HG03135 (cell line): ENCODE data around the gene CNIH3.

Experiments used
- ATAC-seq: cut with Tn5 transposase; IDR thresholded peaks from one replicate; pipeline ENCODE4 v1.9.1; 2021; ENCODE audit warnings: mild to moderate bottlenecking, moderate library complexity; ENCODE audit not compliant: unreplicated experiment

Gene CNIH3

DNA sequence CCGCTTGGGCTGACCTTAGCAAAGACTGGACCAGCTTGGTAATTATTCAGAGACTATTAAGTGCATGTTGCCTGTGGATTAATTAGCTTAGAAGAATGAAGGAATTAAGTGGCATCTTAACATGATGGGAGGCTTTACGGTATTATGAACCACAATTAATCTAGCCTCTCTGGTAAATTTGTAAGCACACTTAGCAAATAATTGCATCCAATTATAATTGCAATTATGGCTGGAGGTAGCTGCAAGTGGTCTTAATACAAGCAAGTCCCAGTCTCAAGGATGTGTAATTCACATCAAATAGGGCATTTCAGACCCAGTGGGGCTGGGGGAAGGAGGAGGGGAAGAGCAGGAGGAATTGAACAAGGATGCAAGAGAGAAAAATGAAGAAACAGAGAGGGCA lies 151.6 kb downstream of the CNIH3 start:
- no peak for ATAC-seq

DNA sequence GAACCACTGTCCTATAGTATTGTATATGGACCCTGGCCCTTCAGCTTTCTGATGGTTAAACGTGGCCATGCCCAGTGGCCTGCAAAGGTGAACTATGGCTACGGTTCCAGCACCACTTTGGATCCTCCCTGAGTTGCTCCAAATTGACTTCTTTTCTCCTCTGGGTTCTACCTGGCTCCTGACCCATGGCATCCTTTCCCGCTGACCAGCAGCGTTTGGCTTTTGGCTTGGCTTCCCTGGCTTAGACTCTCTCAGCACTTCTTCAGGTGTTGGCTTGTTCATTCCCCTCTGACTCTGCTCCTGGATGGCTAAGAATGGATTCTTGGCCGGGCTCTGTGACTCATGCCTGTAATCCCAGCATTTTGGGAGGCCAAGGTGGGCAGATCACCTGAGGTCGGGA lies 152.9 kb downstream of the CNIH3 start:
- ATAC-seq, result no peak

DNA sequence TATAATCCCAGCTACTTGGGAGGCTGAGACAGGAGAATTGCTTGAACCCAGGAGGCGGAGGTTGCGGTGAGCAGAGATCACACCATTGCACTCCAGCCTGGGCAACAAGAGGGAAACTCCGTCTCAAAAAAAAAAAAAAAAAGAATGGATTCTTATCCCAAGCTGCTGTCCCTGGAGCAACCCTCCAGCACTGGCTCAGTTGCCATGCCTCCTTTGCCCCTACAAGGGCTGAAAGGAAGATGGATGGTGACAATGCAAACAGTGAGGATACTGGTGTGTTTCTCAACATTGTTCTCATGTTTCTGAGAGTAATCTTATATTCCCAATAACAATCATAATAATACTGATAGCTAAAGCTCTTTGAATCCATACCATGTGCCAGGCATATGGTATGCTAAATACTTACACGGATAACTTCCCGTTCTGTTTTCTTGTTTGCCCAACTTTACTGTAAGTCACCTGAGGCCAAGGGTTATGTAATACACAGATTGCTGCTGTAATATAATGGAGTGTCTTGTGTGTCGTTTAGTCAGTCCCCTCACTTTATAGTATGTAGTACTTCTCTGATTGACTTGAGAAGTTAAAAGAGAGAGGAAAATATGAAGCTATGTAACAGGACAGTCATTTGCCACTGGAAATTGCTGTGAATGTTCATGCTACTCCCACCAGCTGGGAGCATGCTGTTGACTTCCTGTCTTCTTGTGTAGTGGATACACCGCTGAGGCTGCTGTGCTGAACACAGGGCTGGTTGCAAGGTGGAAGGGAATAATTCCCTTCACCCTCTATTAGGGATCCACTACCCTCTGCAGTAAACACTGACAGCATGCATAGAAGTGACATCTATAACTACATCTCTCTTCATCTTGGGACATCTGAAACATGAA lies 153.6 kb downstream of the CNIH3 start:
- no peak for ATAC-seq

DNA sequence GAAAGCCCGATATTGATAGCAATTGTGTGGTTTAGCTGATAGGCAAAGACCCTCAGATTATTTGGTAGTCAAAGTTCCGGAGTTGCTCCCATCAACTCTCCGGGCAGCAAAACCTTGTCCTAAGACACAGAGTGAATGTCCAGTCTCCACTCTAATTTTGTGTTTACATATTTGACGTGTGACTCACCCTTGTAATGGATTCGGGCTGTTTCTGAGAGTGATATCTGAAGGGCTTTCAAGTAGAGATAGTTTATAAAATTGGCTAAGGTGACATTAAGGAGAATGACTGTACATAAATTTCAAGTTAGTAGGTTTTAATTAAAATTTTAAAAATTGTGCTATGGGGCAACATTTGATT lies 154.2 kb downstream of the CNIH3 start:
- no peak for ATAC-seq

DNA sequence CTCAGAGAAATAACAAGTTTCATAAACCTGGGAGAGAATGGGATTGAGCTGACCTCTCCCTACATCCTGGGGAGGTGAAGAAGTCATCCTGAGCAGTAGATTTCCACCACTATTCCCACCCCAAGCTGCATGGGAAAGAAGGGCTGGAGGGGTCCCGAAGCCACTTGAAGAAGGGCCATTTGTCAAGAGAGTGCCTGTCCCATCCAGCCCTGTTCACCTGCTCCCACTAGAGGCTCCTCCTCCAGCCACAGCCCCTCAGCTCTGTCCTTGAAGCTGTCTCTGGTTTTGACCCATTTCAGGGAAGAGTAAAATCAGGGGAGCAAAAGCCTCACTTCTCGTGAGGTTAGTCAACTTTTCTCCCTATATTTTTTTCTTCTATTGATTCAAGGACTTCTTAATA lies 157.5 kb downstream of the CNIH3 start:
- ATAC-seq, result no peak

DNA sequence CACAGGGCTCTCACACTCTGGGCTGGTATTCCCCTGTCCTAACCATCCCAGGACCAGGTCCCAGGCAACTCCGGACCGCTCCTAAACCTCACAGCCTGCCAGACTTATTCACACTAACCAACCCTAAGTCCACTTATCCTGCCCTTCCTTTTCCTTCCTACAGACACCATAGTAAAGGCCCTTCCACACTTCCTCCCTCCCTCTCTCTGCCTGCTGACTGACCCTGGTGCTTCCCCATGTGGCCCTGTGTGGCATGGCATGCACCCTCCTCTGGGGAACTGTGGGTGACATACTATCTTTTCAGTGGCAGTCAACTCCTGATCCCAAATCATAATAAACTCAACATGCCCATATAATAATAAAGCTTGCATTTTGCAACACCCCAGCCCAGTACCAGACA lies 158.3 kb downstream of the CNIH3 start:
- ATAC-seq, result no peak

DNA sequence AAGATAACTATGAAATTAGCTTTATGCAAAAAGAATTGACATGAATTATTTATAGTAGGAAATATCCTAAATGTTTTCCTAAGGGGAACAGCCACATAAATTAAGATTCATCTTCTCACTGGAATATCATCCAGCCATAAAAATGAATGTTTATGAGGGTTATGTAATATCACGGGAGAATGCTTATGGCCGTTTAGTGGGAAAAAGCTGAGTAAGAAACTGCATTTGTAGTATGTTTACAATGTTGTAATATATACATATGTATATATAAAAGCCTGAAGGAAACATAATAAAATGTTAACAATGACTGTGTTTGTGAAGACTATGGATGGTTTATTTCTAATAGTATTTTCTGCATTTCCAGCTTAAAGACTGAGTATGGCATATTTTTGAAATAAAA lies 161.1 kb downstream of the CNIH3 start:
- no peak for ATAC-seq

DNA sequence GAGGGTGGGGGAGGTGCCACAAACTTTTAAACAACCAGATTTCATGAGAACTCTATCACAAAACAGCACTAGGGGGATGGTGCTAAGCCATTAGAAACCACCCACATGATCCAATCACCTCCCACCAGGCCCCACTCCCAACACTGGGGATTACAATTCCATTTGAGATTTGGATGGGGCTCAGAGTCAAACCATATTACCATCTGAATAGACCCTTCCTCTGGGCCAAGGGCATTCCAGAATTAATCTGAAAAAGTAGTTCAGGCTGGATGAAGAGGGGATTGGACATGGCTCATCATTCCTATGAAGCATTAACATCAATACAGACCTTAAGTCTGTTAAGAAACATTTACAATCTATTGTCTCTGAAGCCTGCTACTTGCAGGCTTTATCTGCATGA lies 163.4 kb downstream of the CNIH3 start:
- no peak for ATAC-seq

DNA sequence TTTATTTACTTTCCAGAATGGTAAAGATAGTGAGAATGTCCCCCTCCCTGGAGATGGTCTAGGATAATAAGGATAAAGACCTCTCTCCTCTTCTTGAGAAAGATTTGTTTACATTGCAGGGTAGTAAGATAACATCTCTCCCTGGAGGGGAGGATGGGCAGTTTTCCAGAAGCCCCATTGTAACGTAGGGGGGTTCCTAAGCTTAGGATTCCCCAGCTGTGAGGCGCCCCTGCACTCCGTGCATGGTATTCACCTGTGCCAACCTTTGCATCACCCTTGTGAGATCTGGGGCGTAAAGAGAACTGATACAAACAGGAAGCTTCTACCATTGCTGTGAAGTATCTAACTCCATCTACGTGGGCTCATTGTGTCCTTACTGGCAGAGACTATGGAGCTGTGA lies 164.6 kb downstream of the CNIH3 start:
- no peak for ATAC-seq

DNA sequence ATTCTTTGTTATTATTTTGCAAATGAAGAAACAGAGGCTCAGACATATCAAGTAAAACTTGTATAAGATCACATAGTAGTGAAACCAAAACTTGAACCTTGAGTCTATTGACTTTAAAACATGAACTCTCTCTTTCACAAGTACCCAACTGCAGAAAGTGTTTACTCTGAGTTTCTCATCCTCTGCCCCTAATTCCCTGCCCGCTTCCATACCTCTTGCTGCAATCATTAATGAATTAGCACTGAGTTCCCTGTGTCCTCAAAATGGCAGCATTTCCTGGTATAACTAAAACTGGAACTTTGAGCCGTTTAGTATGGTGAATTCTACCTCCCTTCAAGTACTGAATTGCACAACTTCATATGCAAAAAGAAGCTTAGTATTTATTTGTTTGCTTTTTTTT lies 165.7 kb downstream of the CNIH3 start:
- peak; percentile 58 for ATAC-seq

DNA sequence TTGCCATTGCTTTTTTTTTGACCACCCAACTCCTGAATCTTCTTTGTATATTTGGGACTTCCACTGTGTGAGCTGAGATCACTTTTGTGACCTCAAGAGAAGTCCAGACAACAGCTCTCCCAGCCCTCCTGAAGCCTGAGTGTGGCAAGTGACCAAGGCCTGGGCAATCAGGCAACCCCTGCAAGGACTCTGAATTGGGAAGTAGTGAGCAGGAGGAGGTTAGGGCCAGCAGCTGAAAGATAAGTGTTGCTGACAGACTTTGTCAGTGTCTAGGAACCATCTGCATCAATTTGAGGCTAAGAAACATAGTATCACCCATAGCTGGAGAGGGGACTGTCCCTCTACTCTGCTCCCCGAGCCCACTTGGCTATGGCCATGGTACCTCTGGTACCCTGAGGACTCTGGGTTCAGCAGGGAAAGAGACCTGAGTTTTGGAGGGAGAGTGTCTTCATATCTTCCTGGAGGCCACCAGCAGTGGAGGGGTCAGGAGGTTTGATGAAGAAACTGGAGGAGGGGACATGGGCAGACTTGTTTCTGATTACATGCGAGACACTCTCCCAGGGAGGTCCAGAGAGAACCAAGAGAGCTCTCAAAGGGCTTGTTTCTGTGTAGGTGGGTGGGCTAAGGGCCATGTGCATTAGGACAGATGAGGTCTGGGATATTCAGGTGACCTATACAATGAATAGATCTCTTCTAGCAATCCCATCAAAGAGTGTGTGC lies 166.3 kb downstream of the CNIH3 start:
- ATAC-seq, result peak; percentile 7

DNA sequence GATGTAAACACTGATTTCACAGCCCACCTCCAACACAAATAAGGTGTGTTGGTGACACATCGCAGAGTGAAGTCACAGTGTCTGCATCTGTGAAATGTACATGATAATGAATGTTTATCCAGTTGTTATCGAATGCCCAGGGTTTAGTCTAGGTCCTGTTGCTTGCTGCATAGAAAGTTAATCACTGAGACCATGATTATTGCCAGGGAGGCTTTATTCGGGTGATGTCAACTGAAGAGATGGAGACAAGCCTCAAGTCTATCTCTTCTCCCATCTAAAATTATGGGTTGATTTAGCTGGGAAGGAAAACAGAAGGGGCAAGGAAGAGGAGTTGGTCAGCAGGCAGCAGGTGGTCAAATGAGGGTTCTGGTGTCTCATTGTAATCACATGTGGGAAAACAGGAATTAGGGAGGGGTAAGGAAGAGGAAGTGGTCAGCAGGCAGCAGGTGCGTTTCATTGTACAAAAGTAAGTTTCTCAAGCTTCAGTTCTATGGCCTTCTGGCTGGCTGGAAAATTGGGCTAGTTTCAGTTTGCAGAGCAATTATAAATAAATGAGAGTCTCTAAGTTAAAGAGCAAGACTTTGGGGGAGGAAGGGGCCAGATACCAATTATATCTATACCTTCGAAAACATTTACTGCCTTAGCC lies 167.0 kb downstream of the CNIH3 start:
- ATAC-seq, result peak; percentile 58

DNA sequence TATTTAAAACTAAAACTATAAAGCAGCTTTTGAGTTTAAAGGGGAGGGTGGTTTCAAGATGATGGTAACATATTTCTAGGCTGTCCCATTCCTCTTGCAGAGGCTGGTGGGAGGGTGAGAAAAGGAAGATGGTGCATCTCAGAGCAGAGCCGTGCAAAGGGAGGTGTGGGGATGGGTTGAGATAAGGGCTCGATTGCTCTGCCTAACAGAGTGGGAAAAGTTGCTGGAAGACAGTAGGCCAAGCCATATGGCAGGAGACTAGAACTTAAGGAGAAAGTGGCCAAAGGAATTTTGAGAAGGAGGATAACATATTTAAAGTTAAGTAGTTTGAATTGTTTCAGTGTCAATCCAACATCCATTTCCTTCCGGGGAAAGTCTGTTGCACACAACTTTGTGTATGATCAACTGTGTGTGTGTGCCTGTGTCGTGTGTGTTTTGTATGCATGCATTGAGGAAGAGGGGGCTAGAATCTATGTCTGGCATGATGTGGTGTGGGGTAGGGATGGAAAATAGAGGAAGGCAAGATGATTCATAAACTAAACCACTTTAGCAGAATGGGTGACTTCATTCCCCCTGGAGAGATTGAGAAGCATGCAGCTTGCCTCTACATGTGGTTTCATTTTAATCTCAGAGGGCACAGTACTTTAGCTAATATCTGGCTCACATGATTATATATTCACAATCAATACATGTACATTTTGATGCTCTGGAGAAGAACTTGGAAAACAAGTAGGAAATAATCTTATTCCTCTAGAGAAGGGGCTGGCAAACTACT lies 168.3 kb downstream of the CNIH3 start:
- no peak for ATAC-seq

DNA sequence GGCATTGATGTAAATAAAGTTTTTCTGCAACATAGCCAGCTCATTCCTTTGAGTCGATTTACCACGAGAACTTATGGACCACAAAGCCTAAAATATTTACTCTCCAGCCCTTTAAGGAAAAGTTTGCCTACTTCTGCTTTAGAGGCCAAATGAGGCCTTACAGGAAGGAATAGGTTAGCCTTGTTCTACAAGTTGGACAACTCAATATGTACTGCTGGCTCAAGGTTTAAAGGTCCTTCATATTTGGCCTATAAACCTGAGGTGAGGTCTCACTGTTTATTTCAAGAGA lies 168.9 kb downstream of the CNIH3 start:
- ATAC-seq, result no peak

DNA sequence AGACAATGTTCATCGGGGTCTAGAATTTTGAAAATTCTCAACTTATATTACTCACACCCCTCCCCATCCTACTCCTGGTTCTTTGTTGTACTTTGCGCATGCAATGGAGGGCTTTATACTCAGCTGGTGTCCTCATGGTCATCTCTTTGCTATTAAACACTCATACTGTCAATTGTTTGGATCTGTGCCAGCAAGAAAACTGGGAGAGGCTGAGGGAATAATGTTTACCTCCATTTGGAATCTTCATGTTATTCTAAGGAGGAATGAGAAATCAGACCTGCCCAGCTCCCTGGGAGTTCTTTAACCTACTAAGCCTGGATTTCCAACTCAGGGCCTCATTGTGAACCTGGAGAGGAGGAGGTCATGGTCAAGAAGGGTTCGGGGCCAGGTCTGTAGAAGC lies 169.5 kb downstream of the CNIH3 start:
- no peak for ATAC-seq

DNA sequence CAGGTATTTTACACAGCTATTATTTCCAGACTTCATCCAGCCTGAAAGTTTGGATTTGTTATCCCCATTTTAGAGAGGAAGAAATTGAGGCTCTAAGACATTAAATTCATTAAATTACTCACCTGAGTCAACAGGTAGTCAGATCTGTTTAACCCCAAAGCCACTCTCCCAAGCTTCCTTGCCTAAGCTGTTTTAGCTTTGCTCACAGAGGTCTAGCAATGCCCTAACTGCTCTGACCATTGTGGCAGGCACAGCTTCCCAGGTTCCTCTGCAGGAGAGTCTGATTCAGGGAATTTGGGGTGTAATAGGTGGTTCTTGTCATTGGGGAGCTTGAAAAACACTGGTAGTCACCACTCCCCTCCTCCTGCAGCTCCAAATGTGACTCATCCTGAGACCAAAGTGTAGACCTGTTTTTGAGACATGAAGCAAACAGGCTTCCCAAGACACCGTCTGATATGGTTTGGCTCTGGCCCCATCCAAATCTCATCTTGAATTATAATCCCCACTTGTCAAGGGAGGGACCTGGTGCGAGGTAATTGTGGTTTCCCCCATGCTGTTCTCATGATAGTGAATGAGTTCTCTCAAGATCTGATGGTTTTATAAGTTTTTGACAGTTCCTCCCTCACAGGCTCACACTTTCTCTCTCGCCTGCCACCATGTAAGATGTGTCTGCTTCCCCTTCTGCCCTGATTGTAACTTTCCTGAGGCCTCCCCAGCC lies 170.6 kb downstream of the CNIH3 start:
- ATAC-seq, result no peak

DNA sequence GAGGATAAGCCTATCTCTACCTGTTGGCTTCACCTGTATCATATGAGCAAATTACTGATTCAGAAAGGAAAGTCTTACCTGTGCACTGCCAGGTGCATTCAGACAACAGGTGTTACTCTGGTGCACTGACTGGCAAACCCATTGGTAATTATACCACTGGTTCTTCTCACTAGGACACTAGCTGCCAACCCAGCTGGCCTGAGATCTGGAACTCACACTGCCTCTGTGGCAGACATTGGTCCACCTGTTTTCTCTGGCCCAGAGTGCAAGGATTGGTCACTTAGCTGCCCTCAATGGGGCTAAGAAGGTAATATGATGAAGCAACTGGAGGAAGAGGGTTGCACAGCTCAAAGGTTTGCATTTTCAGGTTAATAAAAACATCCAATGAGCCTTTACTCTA lies 173.2 kb downstream of the CNIH3 start:
- ATAC-seq, result no peak
